B cell (primary cell): ENCODE data around the gene ACRV1. TPM values are rescaled to one million over a fixed set of nuclear protein-coding genes. Genes with fewer than 3 reads are reported as not detected.

Experiments
- ATAC-seq: fragments of 200-7000 bp; cut with Tn5 transposase; one replicate; pipeline ENCODE4 v1.10.0; 2021; ENCODE audit warnings: low read depth, mild to moderate bottlenecking, moderate number of reproducible peaks, moderate library complexity
- CTCF ChIA-PET: fragments of 350-600 bp; sonication (Branson Sonifier 250); formaldehyde crosslinking; loops from one replicate; lab custom pipeline; 2021; ENCODE audit warnings: antibody characterized with exemption, inconsistent platforms; lab: Charles Lee
- POLR2A ChIA-PET: fragments of 350-600 bp; sonication (Branson Sonifier 250); formaldehyde crosslinking; loops from one replicate; lab custom pipeline; 2021; ENCODE audit warnings: antibody characterized with exemption; lab: Charles Lee
- DNase-seq: peaks from one replicate; pipeline ENCODE4 v3.0.0; 2013
- H2AFZ ChIP-seq: 2 replicates; pipeline ENCODE4 v1.6.1; 2012; ENCODE audit warnings: mild to moderate bottlenecking, low read depth, low read length; ENCODE audit not compliant: insufficient read depth, poor library complexity, severe bottlenecking
- H3K27ac ChIP-seq, 2 donors: 1 replicate in 1 of 2; 2 replicates in 1 of 2; pipeline ENCODE4 v1.5.1; 2012 to 2013; ENCODE audit warnings: low read length in 2 of 2, mild to moderate bottlenecking in 2 of 2, moderate library complexity in 1 of 2
- H3K27me3 ChIP-seq, 4 experiments: fragments of 200-600 bp in 1 of 4; sonication (generic) in 1 of 4; replicated peaks in 1 of 4; 1 replicate in 2 of 4; 2 replicates in 2 of 4; pipeline versions ENCODE4 v1.6.1 to v1.7.0; 2013 to 2016; ENCODE audit warnings: low read length in 3 of 4, mild to moderate bottlenecking in 2 of 4, mixed read lengths in 1 of 4, moderate library complexity in 1 of 4; ENCODE audit not compliant: insufficient read depth in 4 of 4, control insufficient read depth in 3 of 4; ENCODE audit errors: control extremely low read depth in 1 of 4
- H3K36me3 ChIP-seq, 2 experiments: replicated peaks in 1 of 2; 1 replicate in 1 of 2; 2 replicates in 1 of 2; pipeline versions ENCODE4 v1.6.1 to v1.7.1; 2013; ENCODE audit warnings: low read length in 1 of 2; ENCODE audit not compliant: insufficient read depth in 2 of 2, control insufficient read depth in 1 of 2; ENCODE audit errors: control extremely low read depth in 1 of 2, extremely low read depth in 1 of 2
- H3K4me1 ChIP-seq, 2 donors: fragments of 200-600 bp in 1 of 2; sonication (generic) in 1 of 2; 1 replicate in 1 of 2; 2 replicates in 1 of 2; pipeline versions ENCODE4 v1.5.1 to v1.6.1; 2013 to 2017; ENCODE audit warnings: low read length in 2 of 2; ENCODE audit not compliant: control insufficient read depth in 2 of 2, insufficient read depth in 2 of 2
- H3K4me2 ChIP-seq: replicated peaks from 2 replicates; pipeline ENCODE3; 2012; ENCODE audit warnings: mild to moderate bottlenecking, low read depth, low read length; ENCODE audit not compliant: poor library complexity, severe bottlenecking
- H3K4me3 ChIP-seq, 5 experiments: fragments of 200-600 bp in 1 of 5; sonication (generic) in 1 of 5; 1 replicate in 3 of 5; 2 replicates in 2 of 5; pipeline versions ENCODE4 v1.5.1 to v1.7.0; 2011 to 2016; ENCODE audit warnings: low read length in 4 of 5, mild to moderate bottlenecking in 4 of 5, low read depth in 2 of 5, control low read depth in 1 of 5, moderate library complexity in 1 of 5; ENCODE audit not compliant: insufficient read depth in 1 of 5; ENCODE audit errors: control extremely low read depth in 1 of 5, extremely low read depth in 1 of 5
- H3K79me2 ChIP-seq: fragments of 200-600 bp; sonication (generic); one replicate; pipeline ENCODE4 v1.6.0; 2016; ENCODE audit warnings: low read length; ENCODE audit not compliant: control insufficient read depth, insufficient read depth
- H3K9ac ChIP-seq: fragments of 200-600 bp; sonication (generic); 2 replicates; pipeline ENCODE4 v1.6.1; 2017; ENCODE audit warnings: mild to moderate bottlenecking, low read length, moderate library complexity
- H3K9me3 ChIP-seq, 3 donors: one replicate each; pipeline versions ENCODE4 v1.6.1 to v1.7.1; 2013; ENCODE audit warnings: low read length in 2 of 3; ENCODE audit not compliant: control insufficient read depth in 2 of 3, insufficient read depth in 1 of 3; ENCODE audit errors: control extremely low read depth in 1 of 3
- H4K20me1 ChIP-seq: 2 replicates; pipeline ENCODE4 v1.6.0; 2012; ENCODE audit warnings: mild to moderate bottlenecking, low read length; ENCODE audit not compliant: insufficient read depth, control insufficient read depth, poor library complexity, severe bottlenecking
- H3K27ac Mint-ChIP-seq: one replicate; pipeline ENCODE4 v1.8.0; 2021; ENCODE audit warnings: mixed read lengths
- H3K27me3 Mint-ChIP-seq: one replicate; pipeline ENCODE4 v1.8.0; 2021; ENCODE audit warnings: mixed read lengths
- H3K4me1 Mint-ChIP-seq: one replicate; pipeline ENCODE4 v1.8.0; 2021; ENCODE audit warnings: mixed read lengths
- H3K4me3 Mint-ChIP-seq: one replicate; pipeline ENCODE4 v1.8.0; 2021; ENCODE audit warnings: mixed read lengths
- H3K9me3 Mint-ChIP-seq: one replicate; pipeline ENCODE4 v1.8.0; 2022; ENCODE audit warnings: mixed read lengths; ENCODE audit not compliant: insufficient read depth
- EZH2 ChIP-seq: IDR thresholded peaks from 2 replicates; pipeline ENCODE4 v1.6.1; 2012; ENCODE audit warnings: borderline replicate concordance, low read depth, mild to moderate bottlenecking, moderate library complexity, low read length; ENCODE audit not compliant: insufficient read depth, poor library complexity, severe bottlenecking
- WGBS: methylation state at CpG from one replicate; pipeline ENCODE4 v1.1.5; 2013; ENCODE audit warnings: missing lambda C conversion rate; ENCODE audit not compliant: insufficient coverage; 5-methylcytosine and 5-hydroxymethylcytosine counted together
- intact Hi-C: fragments of 100-400 bp; cut with micrococcal nuclease; formaldehyde crosslinking; loops from one replicate; pipeline ENCODE4 v1.10.0; 2022
- polyA plus RNA-seq: library from polyadenylated mRNA; depleted of rRNA; stranded (reverse); fragments of >200 nt; gene quantifications from 2 replicates; pipeline ENCODE4 v1.2.3, GENCODE V29; 2012
- total RNA-seq, 2 donors: library from RNA; stranded (reverse); fragments of 120-200 nt in 1 of 2; gene quantifications; 1 replicate in 1 of 2; 2 replicates in 1 of 2; pipeline versions ENCODE4 v1.2.3 to v1.2.4, GENCODE V29; 2013 to 2022
- TF ChIP-seq, protein P1 (sequence below): fragments of 200-600 bp; IDR thresholded peaks from one replicate; pipeline ENCODE4 v1.8.0; 2022; ENCODE audit warnings: antibody characterized with exemption, mild to moderate bottlenecking

Gene ACRV1
- total and polyA plus RNA-seq, 2 donors (not counting 1 experiment from before 2014, with no cell fraction given), result not detected

DNA sequence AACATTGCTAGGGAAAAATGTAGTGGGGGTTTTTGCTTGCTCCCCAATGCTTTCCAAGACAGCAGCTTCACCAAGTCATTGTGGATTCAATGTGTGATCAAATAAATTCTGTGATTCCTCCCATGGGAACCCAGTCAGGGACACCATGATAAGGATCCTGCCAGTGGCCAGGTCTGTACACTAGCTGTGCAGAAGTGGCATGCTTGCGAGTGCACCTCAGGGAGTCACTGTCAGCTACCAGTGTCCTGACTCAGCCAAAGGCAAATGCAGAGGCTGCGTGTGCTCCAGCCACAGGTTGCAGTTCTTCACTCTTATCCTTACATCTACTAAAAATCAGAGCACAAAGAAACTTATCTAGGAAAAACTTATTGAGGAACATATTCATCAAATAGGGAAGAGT, 9.4 kb upstream of the ACRV1 start:
- CTCF ChIA-PET, result no interaction called here
- H3K27ac Mint-ChIP-seq, result no peak overlapping the region
- no peaks in the 10 kb centered on the region for H3K4me1 ChIP-seq
- H2AFZ ChIP-seq, result no peak overlapping the region
- no peak overlapping the region for H3K4me2 ChIP-seq
- no peak for DNase-seq
- no peaks in the 10 kb centered on the region for H4K20me1 ChIP-seq
- no peak overlapping the region for H3K27ac ChIP-seq
- H3K4me1 Mint-ChIP-seq, result no peaks in the 10 kb centered on the region
- no peak for TF ChIP-seq EZH2
- TF ChIP-seq, protein P1, sequence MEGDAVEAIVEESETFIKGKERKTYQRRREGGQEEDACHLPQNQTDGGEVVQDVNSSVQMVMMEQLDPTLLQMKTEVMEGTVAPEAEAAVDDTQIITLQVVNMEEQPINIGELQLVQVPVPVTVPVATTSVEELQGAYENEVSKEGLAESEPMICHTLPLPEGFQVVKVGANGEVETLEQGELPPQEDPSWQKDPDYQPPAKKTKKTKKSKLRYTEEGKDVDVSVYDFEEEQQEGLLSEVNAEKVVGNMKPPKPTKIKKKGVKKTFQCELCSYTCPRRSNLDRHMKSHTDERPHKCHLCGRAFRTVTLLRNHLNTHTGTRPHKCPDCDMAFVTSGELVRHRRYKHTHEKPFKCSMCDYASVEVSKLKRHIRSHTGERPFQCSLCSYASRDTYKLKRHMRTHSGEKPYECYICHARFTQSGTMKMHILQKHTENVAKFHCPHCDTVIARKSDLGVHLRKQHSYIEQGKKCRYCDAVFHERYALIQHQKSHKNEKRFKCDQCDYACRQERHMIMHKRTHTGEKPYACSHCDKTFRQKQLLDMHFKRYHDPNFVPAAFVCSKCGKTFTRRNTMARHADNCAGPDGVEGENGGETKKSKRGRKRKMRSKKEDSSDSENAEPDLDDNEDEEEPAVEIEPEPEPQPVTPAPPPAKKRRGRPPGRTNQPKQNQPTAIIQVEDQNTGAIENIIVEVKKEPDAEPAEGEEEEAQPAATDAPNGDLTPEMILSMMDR, result no peak
- no peak for ATAC-seq
- no peaks in the 10 kb centered on the region for H3K79me2 ChIP-seq
- H3K4me3 ChIP-seq, result no peak overlapping the region
- 100% methylated on average over 1 of the region's 2 CpGs for WGBS
- no peak overlapping the region for H3K9ac ChIP-seq
- H3K9me3 Mint-ChIP-seq, result no peaks in the 10 kb centered on the region
- no peaks in the 10 kb centered on the region for H3K9me3 ChIP-seq
- H3K36me3 ChIP-seq, result no peaks in the 10 kb centered on the region
- POLR2A ChIA-PET, result no interaction called here
- H3K27me3 ChIP-seq, result no peaks in the 10 kb centered on the region
- intact Hi-C loops, result no loop called here
- H3K4me3 Mint-ChIP-seq, result no peak overlapping the region
- H3K27me3 Mint-ChIP-seq, result no peaks in the 10 kb centered on the region

DNA sequence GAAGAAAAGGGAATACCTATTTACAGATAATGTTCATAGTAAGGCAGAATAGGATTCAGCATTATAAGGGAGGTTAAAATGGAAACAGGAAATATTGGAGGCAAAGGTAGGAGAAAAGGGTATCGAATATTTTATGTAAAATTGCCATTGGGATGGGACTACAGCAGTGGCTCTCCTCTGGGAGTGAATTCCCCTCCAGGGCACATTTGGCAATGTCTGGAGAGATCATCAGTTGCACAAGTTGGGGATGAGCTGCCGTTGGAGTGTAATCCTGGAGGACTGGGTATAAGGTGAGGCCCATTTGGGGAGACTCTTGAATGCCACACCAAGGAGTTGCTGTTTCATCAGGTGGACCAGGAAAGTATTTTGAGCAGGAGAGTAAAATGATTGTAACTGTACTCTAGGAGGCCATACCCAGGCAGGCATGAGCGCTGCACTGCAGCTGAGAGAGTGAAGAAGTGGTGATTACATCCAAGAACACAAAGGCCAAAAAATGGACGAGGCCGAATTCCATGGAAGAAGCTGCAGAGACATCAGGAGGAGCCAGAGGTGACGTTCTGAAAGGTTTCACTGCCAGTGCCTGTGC, 8.7 kb upstream of the ACRV1 start:
- Histone ChIP-seq H3K27me3 (no peaks in the 10 kb centered on the region), H3K36me3 (no peaks in the 10 kb centered on the region), H3K4me2 (no peak overlapping the region), H3K27ac (no peak overlapping the region), H3K9ac (no peak overlapping the region), H4K20me1 (no peaks in the 10 kb centered on the region), H2AFZ (no peak overlapping the region), H3K4me3 (no peak overlapping the region), H3K4me1 (no peaks in the 10 kb centered on the region), H3K79me2 (no peaks in the 10 kb centered on the region), H3K9me3 (no peaks in the 10 kb centered on the region)
- intact Hi-C loops, result no loop called here
- DNase-seq (no peak), ATAC-seq (no peak)
- no peak overlapping the region for H3K4me3 Mint-ChIP-seq
- no peak for TF ChIP-seq EZH2
- TF ChIP-seq, protein P1, result no peak
- no peaks in the 10 kb centered on the region for H3K9me3 Mint-ChIP-seq
- CTCF ChIA-PET, result no interaction called here
- no peaks in the 10 kb centered on the region for H3K4me1 Mint-ChIP-seq
- no peaks in the 10 kb centered on the region for H3K27me3 Mint-ChIP-seq
- WGBS, result 87% methylated on average over 6 of the region's 6 CpGs
- no peak overlapping the region for H3K27ac Mint-ChIP-seq
- POLR2A ChIA-PET, result no interaction called here
